ENCODE measurements around the gene MVK.

The MVK gene

DNA sequence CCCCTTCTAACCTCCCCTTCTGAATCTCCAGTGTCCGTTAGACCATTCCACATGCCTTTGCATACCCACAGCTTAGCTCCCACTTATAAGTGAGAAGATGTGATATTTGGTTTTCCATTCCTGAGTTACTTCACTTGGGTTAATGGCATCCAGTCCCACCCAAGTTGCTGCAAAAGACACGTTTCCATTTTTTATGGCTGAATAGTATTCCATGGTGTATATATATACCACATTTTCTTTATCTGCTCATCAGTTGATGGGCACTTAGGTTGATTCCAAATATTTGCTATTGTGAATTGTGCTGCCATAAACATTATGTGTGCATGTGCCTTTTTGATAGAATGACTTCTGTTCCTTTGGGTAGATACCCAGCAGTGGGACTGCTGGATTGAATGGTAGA lies 67.8 kb downstream of the MVK start:
- Histone ChIP-seq H3K9me2 (ENCODE audit: low read depth, low read length) (no peaks in the 10 kb centered on the region), H3K4me1 (ENCODE audit: insufficient read depth, low read length, severe bottlenecking) (no peaks in the 10 kb centered on the region), H3K36me3 (ENCODE audit: insufficient read depth, low read length) (no peaks in the 10 kb centered on the region), H3F3A (ENCODE audit: insufficient read depth, low read length) (no peaks in the 10 kb centered on the region), H3K27ac (ENCODE audit: low read depth, low read length, poor library complexity, severe bottlenecking) (no peak overlapping the region), H3K4me2 (ENCODE audit: low read length) (no peak overlapping the region), H3K4me3 (ENCODE audit: low read depth, low read length, poor library complexity, severe bottlenecking) (no peak overlapping the region), H4K20me1 (ENCODE audit: insufficient read depth, low read length) (no peaks in the 10 kb centered on the region), H3K27me3 (ENCODE audit: insufficient read depth, low read length) (no peaks in the 10 kb centered on the region), H3K79me2 (ENCODE audit: insufficient read depth, low read length) (no peaks in the 10 kb centered on the region), H3K9me3 (ENCODE audit: low read length) (no peaks in the 10 kb centered on the region), H2AFZ (ENCODE audit: low read length) (no peak overlapping the region), H3K9ac (ENCODE audit: low read length) (no peak overlapping the region)
- TF ChIP-seq EZH2 (IDR thresholded peaks at IDR 0.05; ENCODE audit: borderline replicate concordance, low read length): no peak
- TF ChIP-seq, protein P1, sequence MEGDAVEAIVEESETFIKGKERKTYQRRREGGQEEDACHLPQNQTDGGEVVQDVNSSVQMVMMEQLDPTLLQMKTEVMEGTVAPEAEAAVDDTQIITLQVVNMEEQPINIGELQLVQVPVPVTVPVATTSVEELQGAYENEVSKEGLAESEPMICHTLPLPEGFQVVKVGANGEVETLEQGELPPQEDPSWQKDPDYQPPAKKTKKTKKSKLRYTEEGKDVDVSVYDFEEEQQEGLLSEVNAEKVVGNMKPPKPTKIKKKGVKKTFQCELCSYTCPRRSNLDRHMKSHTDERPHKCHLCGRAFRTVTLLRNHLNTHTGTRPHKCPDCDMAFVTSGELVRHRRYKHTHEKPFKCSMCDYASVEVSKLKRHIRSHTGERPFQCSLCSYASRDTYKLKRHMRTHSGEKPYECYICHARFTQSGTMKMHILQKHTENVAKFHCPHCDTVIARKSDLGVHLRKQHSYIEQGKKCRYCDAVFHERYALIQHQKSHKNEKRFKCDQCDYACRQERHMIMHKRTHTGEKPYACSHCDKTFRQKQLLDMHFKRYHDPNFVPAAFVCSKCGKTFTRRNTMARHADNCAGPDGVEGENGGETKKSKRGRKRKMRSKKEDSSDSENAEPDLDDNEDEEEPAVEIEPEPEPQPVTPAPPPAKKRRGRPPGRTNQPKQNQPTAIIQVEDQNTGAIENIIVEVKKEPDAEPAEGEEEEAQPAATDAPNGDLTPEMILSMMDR (IDR thresholded peaks at IDR 0.05; ENCODE audit: low read length): no peak

GRCh38 chr12:109642506-109643132 lies 69.0 kb downstream of the MVK start:
- no peaks in the 10 kb centered on the region for H3K4me1 ChIP-seq (ENCODE audit: insufficient read depth, low read length, severe bottlenecking)
- no peaks in the 10 kb centered on the region for H3F3A ChIP-seq (ENCODE audit: insufficient read depth, low read length)
- no peaks in the 10 kb centered on the region for H3K9me2 ChIP-seq (ENCODE audit: low read depth, low read length)
- TF ChIP-seq EZH2 (IDR thresholded peaks at IDR 0.05; ENCODE audit: borderline replicate concordance, low read length): no peak
- TF ChIP-seq, protein P1 (IDR thresholded peaks at IDR 0.05; ENCODE audit: low read length): no peak
- H3K27ac ChIP-seq (ENCODE audit: low read depth, low read length, poor library complexity, severe bottlenecking): no peak overlapping the region
- no peak overlapping the region for H2AFZ ChIP-seq (ENCODE audit: low read length)
- no peaks in the 10 kb centered on the region for H3K79me2 ChIP-seq (ENCODE audit: insufficient read depth, low read length)
- no peak overlapping the region for H3K4me2 ChIP-seq (ENCODE audit: low read length)
- H3K36me3 ChIP-seq (ENCODE audit: insufficient read depth, low read length): no peaks in the 10 kb centered on the region
- no peaks in the 10 kb centered on the region for H4K20me1 ChIP-seq (ENCODE audit: insufficient read depth, low read length)
- no peaks in the 10 kb centered on the region for H3K27me3 ChIP-seq (ENCODE audit: insufficient read depth, low read length)
- no peak overlapping the region for H3K9ac ChIP-seq (ENCODE audit: low read length)
- no peak overlapping the region for H3K4me3 ChIP-seq (ENCODE audit: low read depth, low read length, poor library complexity, severe bottlenecking)
- no peaks in the 10 kb centered on the region for H3K9me3 ChIP-seq (ENCODE audit: low read length)

DNA sequence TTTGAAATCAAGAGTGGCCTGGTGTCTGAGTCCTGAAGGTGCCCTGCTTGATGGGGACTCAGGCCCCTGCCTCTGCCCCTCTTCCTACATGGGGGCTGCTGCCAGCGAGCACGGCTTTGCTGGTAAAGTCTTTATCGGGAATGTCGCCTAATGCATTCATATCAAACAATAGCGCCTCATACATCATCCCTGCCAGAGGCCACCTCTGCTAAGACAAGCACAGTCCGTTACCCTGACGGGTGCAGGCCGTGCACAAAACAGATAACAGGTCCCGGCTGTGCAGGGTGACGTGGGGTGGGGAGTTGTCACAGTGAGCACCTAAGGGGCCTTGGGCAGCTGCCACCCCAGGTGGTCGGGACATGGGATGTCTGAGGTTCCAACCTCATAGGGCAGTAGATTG lies 71.6 kb downstream of the MVK start:
- no peak overlapping the region for H3K4me2 ChIP-seq (ENCODE audit: low read length)
- H3K9me2 ChIP-seq (ENCODE audit: low read depth, low read length): no peaks in the 10 kb centered on the region
- H2AFZ ChIP-seq (ENCODE audit: low read length): no peak overlapping the region
- no peaks in the 10 kb centered on the region for H3F3A ChIP-seq (ENCODE audit: insufficient read depth, low read length)
- H3K4me3 ChIP-seq (ENCODE audit: low read depth, low read length, poor library complexity, severe bottlenecking): no peak overlapping the region
- H4K20me1 ChIP-seq (ENCODE audit: insufficient read depth, low read length): no peaks in the 10 kb centered on the region
- no peaks in the 10 kb centered on the region for H3K4me1 ChIP-seq (ENCODE audit: insufficient read depth, low read length, severe bottlenecking)
- H3K27me3 ChIP-seq (ENCODE audit: insufficient read depth, low read length): no peaks in the 10 kb centered on the region
- no peak overlapping the region for H3K27ac ChIP-seq (ENCODE audit: low read depth, low read length, poor library complexity, severe bottlenecking)
- H3K79me2 ChIP-seq (ENCODE audit: insufficient read depth, low read length): no peaks in the 10 kb centered on the region
- H3K9ac ChIP-seq (ENCODE audit: low read length): no peak overlapping the region
- TF ChIP-seq, protein P1 (IDR thresholded peaks at IDR 0.05; ENCODE audit: low read length): no peak
- TF ChIP-seq EZH2 (IDR thresholded peaks at IDR 0.05; ENCODE audit: borderline replicate concordance, low read length): no peak
- H3K9me3 ChIP-seq (ENCODE audit: low read length): no peaks in the 10 kb centered on the region
- no peaks in the 10 kb centered on the region for H3K36me3 ChIP-seq (ENCODE audit: insufficient read depth, low read length)

Measured in OCI-LY1 (cell line).